Gastroesophageal sphincter (tissue), 3 donors: ENCODE data around the gene ADAM12.

Experiments used
- EP300 ChIP-seq: sonication (generic); formaldehyde crosslinking; IDR thresholded peaks from one replicate; pipeline ENCODE4 v1.6.1; 2017; ENCODE audit warnings: antibody characterized with exemption, mild to moderate bottlenecking
- POLR2A ChIP-seq, 2 donors: fragments of 450-650 bp; IDR thresholded peaks; one replicate each; pipeline ENCODE4 v1.6.1; 2017; ENCODE audit warnings: antibody characterized with exemption in 2 of 2, mild to moderate bottlenecking in 2 of 2, moderate library complexity in 1 of 2
- POLR2AphosphoS5 ChIP-seq: sonication (generic); formaldehyde crosslinking; IDR thresholded peaks from one replicate; pipeline ENCODE4 v1.6.1; 2017; ENCODE audit warnings: antibody characterized with exemption
- TF ChIP-seq, protein P1 (sequence below), 4 experiments: fragments of 200-600 bp in 2 of 4; fragments of 450-650 bp in 2 of 4; sonication (generic) in 1 of 4; IDR thresholded peaks; one replicate each; pipeline ENCODE4 v1.5.1; 2017 to 2019; ENCODE audit warnings: antibody characterized with exemption in 4 of 4, mild to moderate bottlenecking in 2 of 4, moderate library complexity in 2 of 4

DNA sequence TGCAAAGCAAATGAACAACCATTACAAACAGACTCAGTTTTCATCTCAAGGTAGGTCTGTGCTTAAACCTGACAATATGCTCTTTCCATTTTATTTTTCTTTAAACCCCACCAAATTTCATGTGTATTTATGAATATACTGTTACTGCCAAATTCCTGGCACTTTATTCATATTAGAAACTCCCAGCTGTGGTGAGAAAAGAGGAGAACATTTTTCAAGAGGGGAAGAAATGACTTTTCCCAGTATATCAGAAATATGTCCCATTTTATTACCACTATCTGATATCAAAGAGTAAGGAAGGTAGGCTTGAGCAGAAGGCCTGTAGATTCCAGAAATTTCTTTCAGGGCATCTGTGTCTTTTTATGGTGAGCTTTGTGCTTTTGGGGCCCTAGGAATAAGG lies 189.6 kb downstream of the ADAM12 start:
- TF ChIP-seq, protein P1, sequence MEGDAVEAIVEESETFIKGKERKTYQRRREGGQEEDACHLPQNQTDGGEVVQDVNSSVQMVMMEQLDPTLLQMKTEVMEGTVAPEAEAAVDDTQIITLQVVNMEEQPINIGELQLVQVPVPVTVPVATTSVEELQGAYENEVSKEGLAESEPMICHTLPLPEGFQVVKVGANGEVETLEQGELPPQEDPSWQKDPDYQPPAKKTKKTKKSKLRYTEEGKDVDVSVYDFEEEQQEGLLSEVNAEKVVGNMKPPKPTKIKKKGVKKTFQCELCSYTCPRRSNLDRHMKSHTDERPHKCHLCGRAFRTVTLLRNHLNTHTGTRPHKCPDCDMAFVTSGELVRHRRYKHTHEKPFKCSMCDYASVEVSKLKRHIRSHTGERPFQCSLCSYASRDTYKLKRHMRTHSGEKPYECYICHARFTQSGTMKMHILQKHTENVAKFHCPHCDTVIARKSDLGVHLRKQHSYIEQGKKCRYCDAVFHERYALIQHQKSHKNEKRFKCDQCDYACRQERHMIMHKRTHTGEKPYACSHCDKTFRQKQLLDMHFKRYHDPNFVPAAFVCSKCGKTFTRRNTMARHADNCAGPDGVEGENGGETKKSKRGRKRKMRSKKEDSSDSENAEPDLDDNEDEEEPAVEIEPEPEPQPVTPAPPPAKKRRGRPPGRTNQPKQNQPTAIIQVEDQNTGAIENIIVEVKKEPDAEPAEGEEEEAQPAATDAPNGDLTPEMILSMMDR (IDR thresholded peaks at IDR 0.05): no peak
- TF ChIP-seq POLR2A (IDR thresholded peaks at IDR 0.05): no peak
- no peak for TF ChIP-seq POLR2AphosphoS5
- no peak for TF ChIP-seq EP300
